ENCODE data around the gene BHLHE23.

BHLHE23 gene

DNA sequence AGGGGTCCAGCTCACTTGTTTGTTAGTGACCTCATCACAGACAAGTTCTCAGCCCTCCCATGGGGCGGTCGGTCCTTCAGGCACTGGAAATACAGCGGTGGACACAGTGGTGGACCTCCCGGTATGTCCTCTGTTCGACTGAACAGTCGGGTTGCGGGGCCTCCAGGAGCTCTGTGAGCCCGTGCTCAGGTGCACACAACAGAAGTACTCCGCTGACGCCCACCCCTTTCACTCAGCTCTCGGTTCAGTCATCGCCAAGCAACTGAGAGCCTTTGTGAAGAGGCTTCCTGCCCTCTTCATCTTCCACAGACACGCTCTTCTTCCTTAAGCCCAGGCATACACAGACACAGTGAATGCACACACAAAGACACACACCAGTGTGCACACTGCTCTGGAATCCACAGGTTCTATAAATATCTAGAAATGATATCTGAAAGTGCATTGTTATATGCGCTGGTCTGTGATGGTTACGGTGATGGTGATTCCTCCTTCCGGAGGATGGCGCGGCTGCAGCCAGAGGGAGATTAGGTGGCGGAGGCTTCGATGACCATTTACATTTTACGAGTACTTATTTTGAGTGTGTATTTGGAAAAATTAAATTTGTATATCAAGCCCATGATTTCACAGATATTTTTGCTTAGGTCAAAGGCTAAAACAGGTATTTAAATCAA is 46.8 kb upstream of the BHLHE23 start:
- no peak for ATAC-seq
- no peak for TF ChIP-seq ZFP3 (CRISPR knock-in tag; IDR thresholded peaks at IDR 0.05)
- no peak for TF ChIP-seq PPARA (CRISPR knock-in tag; IDR thresholded peaks at IDR 0.05; ENCODE audit: borderline replicate concordance)
- no peak for TF ChIP-seq OSR1 (CRISPR knock-in tag; IDR thresholded peaks at IDR 0.05)
- TF ChIP-seq ZNF565 (CRISPR knock-in tag; conservative IDR thresholded peaks at IDR 0.05; ENCODE audit: low read depth): no peak
- TF ChIP-seq, protein P1, sequence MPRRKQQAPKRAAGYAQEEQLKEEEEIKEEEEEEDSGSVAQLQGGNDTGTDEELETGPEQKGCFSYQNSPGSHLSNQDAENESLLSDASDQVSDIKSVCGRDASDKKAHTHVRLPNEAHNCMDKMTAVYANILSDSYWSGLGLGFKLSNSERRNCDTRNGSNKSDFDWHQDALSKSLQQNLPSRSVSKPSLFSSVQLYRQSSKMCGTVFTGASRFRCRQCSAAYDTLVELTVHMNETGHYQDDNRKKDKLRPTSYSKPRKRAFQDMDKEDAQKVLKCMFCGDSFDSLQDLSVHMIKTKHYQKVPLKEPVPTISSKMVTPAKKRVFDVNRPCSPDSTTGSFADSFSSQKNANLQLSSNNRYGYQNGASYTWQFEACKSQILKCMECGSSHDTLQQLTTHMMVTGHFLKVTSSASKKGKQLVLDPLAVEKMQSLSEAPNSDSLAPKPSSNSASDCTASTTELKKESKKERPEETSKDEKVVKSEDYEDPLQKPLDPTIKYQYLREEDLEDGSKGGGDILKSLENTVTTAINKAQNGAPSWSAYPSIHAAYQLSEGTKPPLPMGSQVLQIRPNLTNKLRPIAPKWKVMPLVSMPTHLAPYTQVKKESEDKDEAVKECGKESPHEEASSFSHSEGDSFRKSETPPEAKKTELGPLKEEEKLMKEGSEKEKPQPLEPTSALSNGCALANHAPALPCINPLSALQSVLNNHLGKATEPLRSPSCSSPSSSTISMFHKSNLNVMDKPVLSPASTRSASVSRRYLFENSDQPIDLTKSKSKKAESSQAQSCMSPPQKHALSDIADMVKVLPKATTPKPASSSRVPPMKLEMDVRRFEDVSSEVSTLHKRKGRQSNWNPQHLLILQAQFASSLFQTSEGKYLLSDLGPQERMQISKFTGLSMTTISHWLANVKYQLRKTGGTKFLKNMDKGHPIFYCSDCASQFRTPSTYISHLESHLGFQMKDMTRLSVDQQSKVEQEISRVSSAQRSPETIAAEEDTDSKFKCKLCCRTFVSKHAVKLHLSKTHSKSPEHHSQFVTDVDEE (CRISPR knock-in tag; IDR thresholded peaks at IDR 0.05): no peak
- no peak for TF ChIP-seq ARNTL (CRISPR knock-in tag; IDR thresholded peaks at IDR 0.05; ENCODE audit: borderline replicate concordance, low read depth)
- TF ChIP-seq, protein P2, sequence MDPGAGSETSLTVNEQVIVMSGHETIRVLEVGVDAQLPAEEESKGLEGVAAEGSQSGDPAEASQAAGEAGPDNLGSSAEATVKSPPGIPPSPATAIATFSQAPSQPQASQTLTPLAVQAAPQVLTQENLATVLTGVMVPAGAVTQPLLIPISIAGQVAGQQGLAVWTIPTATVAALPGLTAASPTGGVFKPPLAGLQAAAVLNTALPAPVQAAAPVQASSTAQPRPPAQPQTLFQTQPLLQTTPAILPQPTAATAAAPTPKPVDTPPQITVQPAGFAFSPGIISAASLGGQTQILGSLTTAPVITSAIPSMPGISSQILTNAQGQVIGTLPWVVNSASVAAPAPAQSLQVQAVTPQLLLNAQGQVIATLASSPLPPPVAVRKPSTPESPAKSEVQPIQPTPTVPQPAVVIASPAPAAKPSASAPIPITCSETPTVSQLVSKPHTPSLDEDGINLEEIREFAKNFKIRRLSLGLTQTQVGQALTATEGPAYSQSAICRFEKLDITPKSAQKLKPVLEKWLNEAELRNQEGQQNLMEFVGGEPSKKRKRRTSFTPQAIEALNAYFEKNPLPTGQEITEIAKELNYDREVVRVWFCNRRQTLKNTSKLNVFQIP (CRISPR knock-in tag; IDR thresholded peaks at IDR 0.05; ENCODE audit: borderline replicate concordance, low read depth): no peak
- TF ChIP-seq SNAI2 (CRISPR knock-in tag; IDR thresholded peaks at IDR 0.05): no peak
- no peak for TF ChIP-seq ZNF8 (CRISPR knock-in tag; IDR thresholded peaks at IDR 0.05)

DNA sequence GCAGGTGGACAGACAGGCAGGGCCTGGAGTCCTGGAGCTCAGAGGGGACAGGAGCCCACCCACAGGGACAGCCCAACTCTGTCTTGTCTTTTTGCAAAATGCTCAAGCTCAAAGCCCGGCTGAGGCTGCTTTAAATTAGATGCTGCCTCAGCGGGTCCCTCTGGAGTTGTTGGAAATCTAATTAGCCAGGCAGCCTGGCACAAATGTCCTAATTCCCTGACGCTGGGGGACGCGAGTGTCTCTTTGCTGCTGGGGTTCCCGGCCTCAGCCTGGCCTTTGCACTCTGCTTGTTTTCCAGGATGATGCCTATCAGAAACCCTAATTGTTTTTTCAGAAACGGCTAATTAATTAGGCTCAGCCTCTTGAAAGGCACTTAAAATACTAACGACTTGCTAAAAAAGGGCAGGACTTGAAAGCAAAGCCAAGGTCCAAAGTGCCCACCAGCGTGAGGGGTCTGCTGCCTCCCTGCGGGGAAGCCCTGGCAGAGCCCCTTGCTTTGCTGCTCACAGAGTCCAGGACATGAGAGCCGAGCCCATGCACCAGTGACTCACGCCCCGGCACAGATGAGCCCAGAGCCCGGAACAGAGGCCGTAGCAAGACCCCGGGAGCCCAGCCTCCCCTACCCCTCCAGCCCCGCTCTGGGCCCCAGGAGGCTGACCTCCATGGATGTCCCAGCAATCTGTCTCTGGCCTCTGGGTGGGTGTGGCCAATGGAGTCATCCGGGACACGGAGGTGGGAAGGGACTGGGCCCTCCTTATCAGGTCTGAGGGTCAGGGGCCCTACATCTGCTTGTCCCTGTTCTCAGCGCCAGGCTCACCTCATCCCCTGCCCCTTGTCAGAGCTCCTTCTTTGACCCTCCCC is 46.0 kb upstream of the BHLHE23 start:
- no peak for ATAC-seq
- TF ChIP-seq TOX (CRISPR knock-in tag; IDR thresholded peaks at IDR 0.05; ENCODE audit: borderline replicate concordance) (no peak), ZFP3 (CRISPR knock-in tag; IDR thresholded peaks at IDR 0.05) (no peak), BACH2 (CRISPR knock-in tag; IDR thresholded peaks at IDR 0.05; ENCODE audit: borderline replicate concordance) (no peak), OSR1 (CRISPR knock-in tag; IDR thresholded peaks at IDR 0.05) (no peak), ZNF70 (CRISPR knock-in tag; IDR thresholded peaks at IDR 0.05) (no peak), ARNTL (CRISPR knock-in tag; IDR thresholded peaks at IDR 0.05; ENCODE audit: borderline replicate concordance, low read depth) (no peak), PPARA (CRISPR knock-in tag; IDR thresholded peaks at IDR 0.05; ENCODE audit: borderline replicate concordance) (no peak), CSDC2 (CRISPR knock-in tag; IDR thresholded peaks at IDR 0.05) (no peak), ESRRG (CRISPR knock-in tag; IDR thresholded peaks at IDR 0.05) (no peak), ISL1 (CRISPR knock-in tag; IDR thresholded peaks at IDR 0.05) (no peak), RARB (CRISPR knock-in tag; IDR thresholded peaks at IDR 0.05) (no peak), ZFP30 (CRISPR knock-in tag; IDR thresholded peaks at IDR 0.05) (no peak), ZNF8 (CRISPR knock-in tag; IDR thresholded peaks at IDR 0.05) (no peak), ZC3H10 (CRISPR knock-in tag; IDR thresholded peaks at IDR 0.05) (no peak), GLIS3 (CRISPR knock-in tag; IDR thresholded peaks at IDR 0.05) (no peak), TCF4 (CRISPR knock-in tag; IDR thresholded peaks at IDR 0.05; ENCODE audit: borderline replicate concordance) (no peak)
- TF ChIP-seq, protein P3, sequence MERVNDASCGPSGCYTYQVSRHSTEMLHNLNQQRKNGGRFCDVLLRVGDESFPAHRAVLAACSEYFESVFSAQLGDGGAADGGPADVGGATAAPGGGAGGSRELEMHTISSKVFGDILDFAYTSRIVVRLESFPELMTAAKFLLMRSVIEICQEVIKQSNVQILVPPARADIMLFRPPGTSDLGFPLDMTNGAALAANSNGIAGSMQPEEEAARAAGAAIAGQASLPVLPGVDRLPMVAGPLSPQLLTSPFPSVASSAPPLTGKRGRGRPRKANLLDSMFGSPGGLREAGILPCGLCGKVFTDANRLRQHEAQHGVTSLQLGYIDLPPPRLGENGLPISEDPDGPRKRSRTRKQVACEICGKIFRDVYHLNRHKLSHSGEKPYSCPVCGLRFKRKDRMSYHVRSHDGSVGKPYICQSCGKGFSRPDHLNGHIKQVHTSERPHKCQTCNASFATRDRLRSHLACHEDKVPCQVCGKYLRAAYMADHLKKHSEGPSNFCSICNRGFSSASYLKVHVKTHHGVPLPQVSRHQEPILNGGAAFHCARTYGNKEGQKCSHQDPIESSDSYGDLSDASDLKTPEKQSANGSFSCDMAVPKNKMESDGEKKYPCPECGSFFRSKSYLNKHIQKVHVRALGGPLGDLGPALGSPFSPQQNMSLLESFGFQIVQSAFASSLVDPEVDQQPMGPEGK (CRISPR knock-in tag; IDR thresholded peaks at IDR 0.05; ENCODE audit: borderline replicate concordance): no peak
- TF ChIP-seq, protein P2 (CRISPR knock-in tag; IDR thresholded peaks at IDR 0.05; ENCODE audit: borderline replicate concordance, low read depth): no peak
- TF ChIP-seq, protein P4, sequence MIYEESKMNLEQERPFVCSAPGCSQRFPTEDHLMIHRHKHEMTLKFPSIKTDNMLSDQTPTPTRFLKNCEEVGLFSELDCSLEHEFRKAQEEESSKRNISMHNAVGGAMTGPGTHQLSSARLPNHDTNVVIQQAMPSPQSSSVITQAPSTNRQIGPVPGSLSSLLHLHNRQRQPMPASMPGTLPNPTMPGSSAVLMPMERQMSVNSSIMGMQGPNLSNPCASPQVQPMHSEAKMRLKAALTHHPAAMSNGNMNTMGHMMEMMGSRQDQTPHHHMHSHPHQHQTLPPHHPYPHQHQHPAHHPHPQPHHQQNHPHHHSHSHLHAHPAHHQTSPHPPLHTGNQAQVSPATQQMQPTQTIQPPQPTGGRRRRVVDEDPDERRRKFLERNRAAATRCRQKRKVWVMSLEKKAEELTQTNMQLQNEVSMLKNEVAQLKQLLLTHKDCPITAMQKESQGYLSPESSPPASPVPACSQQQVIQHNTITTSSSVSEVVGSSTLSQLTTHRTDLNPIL (CRISPR knock-in tag; IDR thresholded peaks at IDR 0.05; ENCODE audit: low read depth): no peak
- TF ChIP-seq, protein P5, sequence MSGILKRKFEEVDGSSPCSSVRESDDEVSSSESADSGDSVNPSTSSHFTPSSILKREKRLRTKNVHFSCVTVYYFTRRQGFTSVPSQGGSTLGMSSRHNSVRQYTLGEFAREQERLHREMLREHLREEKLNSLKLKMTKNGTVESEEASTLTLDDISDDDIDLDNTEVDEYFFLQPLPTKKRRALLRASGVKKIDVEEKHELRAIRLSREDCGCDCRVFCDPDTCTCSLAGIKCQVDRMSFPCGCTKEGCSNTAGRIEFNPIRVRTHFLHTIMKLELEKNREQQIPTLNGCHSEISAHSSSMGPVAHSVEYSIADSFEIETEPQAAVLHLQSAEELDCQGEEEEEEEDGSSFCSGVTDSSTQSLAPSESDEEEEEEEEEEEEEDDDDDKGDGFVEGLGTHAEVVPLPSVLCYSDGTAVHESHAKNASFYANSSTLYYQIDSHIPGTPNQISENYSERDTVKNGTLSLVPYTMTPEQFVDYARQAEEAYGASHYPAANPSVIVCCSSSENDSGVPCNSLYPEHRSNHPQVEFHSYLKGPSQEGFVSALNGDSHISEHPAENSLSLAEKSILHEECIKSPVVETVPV (CRISPR knock-in tag; IDR thresholded peaks at IDR 0.05): no peak
